H9 (cell line): ENCODE data around the gene SNRPD3. TPM values are rescaled to one million over a fixed set of nuclear protein-coding genes. Genes with fewer than 3 reads are reported as not detected.
A peak's percentile ranks its signal among the peaks of the same experiment; 100 is the strongest.
"Not testable (repeated sequence)": the region's sequence is repeated elsewhere in the genome, so short reads cannot be mapped to it uniquely, and the experiment has no call there.

Experiments used
- DNase-seq: peaks from one replicate; pipeline ENCODE4 v3.0.0-alpha.2; 2017
- H2AFZ ChIP-seq: one replicate; pipeline ENCODE4 v1.6.1; 2013; ENCODE audit warnings: mild to moderate bottlenecking, low read length, control low read depth, moderate library complexity
- H2AK5ac ChIP-seq: 2 replicates; pipeline ENCODE4 v1.6.1; 2013; ENCODE audit warnings: low read length, control low read depth, mixed read lengths; ENCODE audit not compliant: insufficient read length
- H2BK120ac ChIP-seq: one replicate; pipeline ENCODE4 v1.6.1; 2013; ENCODE audit warnings: low read depth, mild to moderate bottlenecking, low read length, control low read depth, inconsistent platforms; ENCODE audit not compliant: poor library complexity, severe bottlenecking
- H2BK12ac ChIP-seq: 2 replicates; pipeline ENCODE4 v1.6.1; 2013; ENCODE audit warnings: low read length, control low read depth, mixed read lengths, low read depth; ENCODE audit not compliant: insufficient read length
- H2BK15ac ChIP-seq: 2 replicates; pipeline ENCODE4 v1.6.1; 2013; ENCODE audit warnings: low read depth, low read length, control low read depth
- H2BK20ac ChIP-seq: one replicate; pipeline ENCODE4 v1.6.1; 2013; ENCODE audit warnings: low read depth, mild to moderate bottlenecking, low read length, control low read depth, inconsistent platforms; ENCODE audit not compliant: poor library complexity, severe bottlenecking
- H2BK5ac ChIP-seq: 2 replicates; pipeline ENCODE4 v1.6.1; 2013; ENCODE audit warnings: low read length, control low read depth, mixed read lengths; ENCODE audit not compliant: insufficient read length
- H3K14ac ChIP-seq: 2 replicates; pipeline ENCODE4 v1.6.1; 2013; ENCODE audit warnings: low read length, control low read depth; ENCODE audit not compliant: insufficient read depth
- H3K18ac ChIP-seq: 2 replicates; pipeline ENCODE4 v1.6.1; 2013; ENCODE audit warnings: low read depth, mild to moderate bottlenecking, mixed read lengths, low read length, control low read depth; ENCODE audit not compliant: insufficient read length
- H3K23ac ChIP-seq: 2 replicates; pipeline ENCODE4 v1.6.1; 2013; ENCODE audit warnings: low read length, control low read depth, mixed read lengths, low read depth; ENCODE audit not compliant: insufficient read length
- H3K23me2 ChIP-seq: 2 replicates; pipeline ENCODE4 v1.6.1; 2013; ENCODE audit warnings: low read depth, mild to moderate bottlenecking, mixed read lengths, low read length, control low read depth; ENCODE audit not compliant: insufficient read length, poor library complexity, severe bottlenecking
- H3K27ac ChIP-seq: 2 replicates; pipeline ENCODE4 v1.5.1; 2013; ENCODE audit warnings: low read length, control low read depth, mixed read lengths, low read depth; ENCODE audit not compliant: insufficient read length
- H3K27me3 ChIP-seq: 2 replicates; pipeline ENCODE4 v1.6.1; 2013; ENCODE audit warnings: low read length, control low read depth, inconsistent platforms; ENCODE audit not compliant: insufficient read depth
- H3K4ac ChIP-seq: 2 replicates; pipeline ENCODE4 v1.6.1; 2013; ENCODE audit warnings: low read depth, mild to moderate bottlenecking, control low read depth, inconsistent platforms, low read length, moderate library complexity
- H3K4me1 ChIP-seq: 2 replicates; pipeline ENCODE4 v1.6.1; 2013; ENCODE audit warnings: low read length, control low read depth, inconsistent platforms; ENCODE audit not compliant: insufficient read depth
- H3K4me2 ChIP-seq: 2 replicates; pipeline ENCODE4 v1.6.1; 2013; ENCODE audit warnings: low read length, control low read depth, mixed read lengths; ENCODE audit not compliant: insufficient read length, insufficient read depth
- H3K56ac ChIP-seq: 2 replicates; pipeline ENCODE4 v1.6.1; 2013; ENCODE audit warnings: low read depth, mild to moderate bottlenecking, mixed read lengths, low read length, control low read depth; ENCODE audit not compliant: insufficient read length
- H3K79me1 ChIP-seq: 2 replicates; pipeline ENCODE4 v1.6.1; 2013; ENCODE audit warnings: low read depth, mild to moderate bottlenecking, moderate library complexity, low read length, control low read depth, inconsistent platforms; ENCODE audit not compliant: insufficient read depth, poor library complexity, severe bottlenecking
- H3K79me2 ChIP-seq: 2 replicates; pipeline ENCODE4 v1.6.1; 2013; ENCODE audit warnings: low read length, control low read depth, inconsistent platforms; ENCODE audit not compliant: insufficient read depth
- H3K9ac ChIP-seq: 2 replicates; pipeline ENCODE4 v1.6.1; 2013; ENCODE audit warnings: low read length, control low read depth, mixed read lengths; ENCODE audit not compliant: insufficient read length; ENCODE audit errors: extremely low read depth
- H3K9me3 ChIP-seq: one replicate; pipeline ENCODE4 v1.6.1; 2013; ENCODE audit warnings: low read depth, low read length, inconsistent platforms; ENCODE audit not compliant: control insufficient read depth
- H3T11ph ChIP-seq: one replicate; pipeline ENCODE4 v1.6.1; 2013; ENCODE audit warnings: mild to moderate bottlenecking, low read length, control low read depth, inconsistent platforms
- H4K20me1 ChIP-seq: one replicate; pipeline ENCODE4 v1.6.1; 2013; ENCODE audit not compliant: control insufficient read depth, insufficient read length, insufficient read depth
- H4K5ac ChIP-seq: 2 replicates; pipeline ENCODE4 v1.6.1; 2013; ENCODE audit warnings: low read depth, mild to moderate bottlenecking, mixed read lengths, low read length, control low read depth; ENCODE audit not compliant: insufficient read length
- H4K8ac ChIP-seq: replicated peaks from 2 replicates; pipeline ENCODE4 v1.6.1; 2013; ENCODE audit warnings: low read length, control low read depth, mixed read lengths, low read depth; ENCODE audit not compliant: insufficient read length
- H4K91ac ChIP-seq: 2 replicates; pipeline ENCODE4 v1.6.1; 2013; ENCODE audit warnings: low read depth, mild to moderate bottlenecking, moderate library complexity, mixed read lengths, low read length, control low read depth; ENCODE audit not compliant: insufficient read length
- H3K27ac Mint-ChIP-seq, 3 experiments: 2 replicates in 2 of 3; 3 replicates in 1 of 3; pipeline ENCODE4 v1.8.0; 2020 to 2021; ENCODE audit warnings: mixed read lengths in 3 of 3, mild to moderate bottlenecking in 1 of 3, moderate library complexity in 1 of 3
- H3K27me3 Mint-ChIP-seq: 2 replicates; pipeline ENCODE4 v1.8.0; 2021; ENCODE audit warnings: low read depth, mild to moderate bottlenecking, moderate library complexity, mixed read lengths
- H3K36me3 Mint-ChIP-seq, 3 experiments: 2 replicates in 2 of 3; 3 replicates in 1 of 3; pipeline ENCODE4 v1.8.0; 2020 to 2021; ENCODE audit warnings: low read depth in 3 of 3, mixed read lengths in 3 of 3; ENCODE audit not compliant: insufficient read depth in 1 of 3
- H3K4me1 Mint-ChIP-seq, 2 experiments: 2 replicates each; pipeline ENCODE4 v1.8.0; 2020; ENCODE audit warnings: mixed read lengths in 2 of 2
- H3K4me3 Mint-ChIP-seq, 2 experiments: 2 replicates in 1 of 2; 3 replicates in 1 of 2; pipeline ENCODE4 v1.8.0; 2020 to 2021; ENCODE audit warnings: mild to moderate bottlenecking in 2 of 2, mixed read lengths in 2 of 2, moderate library complexity in 1 of 2
- H3K9me3 Mint-ChIP-seq, 2 experiments: 2 replicates in 1 of 2; 3 replicates in 1 of 2; pipeline ENCODE4 v1.8.0; 2020; ENCODE audit warnings: mild to moderate bottlenecking in 2 of 2, mixed read lengths in 2 of 2, moderate library complexity in 1 of 2
- WGBS: extraction: QIAGEN DNeasy Blood & Tissue Kit; methylation state at CpG from one replicate; pipeline ENCODE4 v1.1.7; 2013; ENCODE audit warnings: missing lambda C conversion rate, low lambda C conversion rate, mixed read lengths; ENCODE audit not compliant: insufficient read length; ENCODE audit errors: extremely low coverage; 5-methylcytosine and 5-hydroxymethylcytosine counted together
- total RNA-seq: library from RNA; stranded (reverse); gene quantifications from 2 replicates; pipeline ENCODE4 v1.2.1, GENCODE V29; 2021
- TF ChIP-seq, protein P1 (sequence below): fragments of 200-600 bp; sonication (generic); conservative IDR thresholded peaks from 3 replicates; pipeline ENCODE4 v1.8.0; 2021; ENCODE audit warnings: antibody characterized with exemption, mild to moderate bottlenecking

The SNRPD3 gene
- total RNA-seq, 1 experiment from 2014 or later, result 212 TPM

DNA sequence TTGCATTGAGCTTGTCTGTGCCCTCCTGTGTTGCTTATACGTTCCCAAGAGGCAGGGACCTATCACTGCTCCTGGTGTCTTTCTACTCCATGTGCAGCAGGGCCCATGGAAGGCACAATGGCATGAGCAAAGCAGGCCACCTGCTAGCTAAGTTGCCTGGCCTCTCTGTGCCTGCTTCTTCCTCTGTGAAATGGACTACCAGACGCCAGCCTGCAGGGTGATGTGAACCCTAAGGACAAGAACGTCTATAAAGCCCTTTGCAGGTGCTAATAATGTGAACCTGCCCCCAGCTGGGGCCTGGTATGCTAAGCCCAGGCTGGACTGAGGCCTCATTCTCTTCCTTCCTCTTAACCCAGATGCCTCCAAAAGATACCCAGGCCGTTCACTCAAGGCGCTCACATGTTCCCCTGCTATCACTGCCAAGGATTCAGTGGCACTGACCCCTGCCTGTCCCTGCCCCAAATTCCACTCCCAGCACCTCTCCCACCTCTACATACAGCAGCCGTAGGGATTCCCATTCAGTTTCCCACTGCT is 4.8 kb upstream of the SNRPD3 start:
- Histone ChIP-seq H3T11ph (no peak overlapping the region), H4K91ac (no peak overlapping the region), H3K4ac (no peak overlapping the region), H3K4me1 (no peaks in the 10 kb centered on the region; the same call in 1 of the 2 replicates), H3K56ac (no peak overlapping the region), H3K79me1 (peaks cover 7% of the 10 kb centered on the region), H2BK120ac (no peak overlapping the region), H2BK20ac (no peak overlapping the region), H2AK5ac (no peak overlapping the region), H2BK5ac (no peak overlapping the region), H3K14ac (no peak overlapping the region), H4K8ac (no peak overlapping the region), H2BK12ac (no peak overlapping the region), H4K5ac (no peak overlapping the region), H2BK15ac (no peak overlapping the region), H3K23ac (no peak overlapping the region), H3K9me3 (no peaks in the 10 kb centered on the region), H3K18ac (no peak overlapping the region), H3K23me2 (peaks cover 10% of the 10 kb centered on the region), H3K79me2 (peaks cover 13% of the 10 kb centered on the region; the same call in 1 of the 2 replicates), H3K4me2 (no peak overlapping the region), H3K27ac (no peak overlapping the region), H3K9ac (no peak overlapping the region), H3K27me3 (no peaks in the 10 kb centered on the region), H2AFZ (no peak overlapping the region), H4K20me1 (no peaks in the 10 kb centered on the region)
- no peak for DNase-seq
- peaks cover 20 to 21% of the 10 kb centered on the region in 2 experiments for H3K4me1 Mint-ChIP-seq
- H3K27ac Mint-ChIP-seq, result peak overlapping the region; percentile 63 to 78 (median 71); a peak in 5 of 7 replicates
- H3K4me3 Mint-ChIP-seq, result no peak overlapping the region
- no peaks in the 10 kb centered on the region; a peak in 2 of 5 replicates for H3K9me3 Mint-ChIP-seq
- no CpG with 5 or more reads among the region's 6 CpGs for WGBS
- peaks cover 10 to 38% (median 35%) of the 10 kb centered on the region in 3 experiments for H3K36me3 Mint-ChIP-seq
- H3K27me3 Mint-ChIP-seq, result no peaks in the 10 kb centered on the region
- TF ChIP-seq, protein P1, sequence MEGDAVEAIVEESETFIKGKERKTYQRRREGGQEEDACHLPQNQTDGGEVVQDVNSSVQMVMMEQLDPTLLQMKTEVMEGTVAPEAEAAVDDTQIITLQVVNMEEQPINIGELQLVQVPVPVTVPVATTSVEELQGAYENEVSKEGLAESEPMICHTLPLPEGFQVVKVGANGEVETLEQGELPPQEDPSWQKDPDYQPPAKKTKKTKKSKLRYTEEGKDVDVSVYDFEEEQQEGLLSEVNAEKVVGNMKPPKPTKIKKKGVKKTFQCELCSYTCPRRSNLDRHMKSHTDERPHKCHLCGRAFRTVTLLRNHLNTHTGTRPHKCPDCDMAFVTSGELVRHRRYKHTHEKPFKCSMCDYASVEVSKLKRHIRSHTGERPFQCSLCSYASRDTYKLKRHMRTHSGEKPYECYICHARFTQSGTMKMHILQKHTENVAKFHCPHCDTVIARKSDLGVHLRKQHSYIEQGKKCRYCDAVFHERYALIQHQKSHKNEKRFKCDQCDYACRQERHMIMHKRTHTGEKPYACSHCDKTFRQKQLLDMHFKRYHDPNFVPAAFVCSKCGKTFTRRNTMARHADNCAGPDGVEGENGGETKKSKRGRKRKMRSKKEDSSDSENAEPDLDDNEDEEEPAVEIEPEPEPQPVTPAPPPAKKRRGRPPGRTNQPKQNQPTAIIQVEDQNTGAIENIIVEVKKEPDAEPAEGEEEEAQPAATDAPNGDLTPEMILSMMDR, result no peak

GRCh38 chr22:24552503-24553286 is 3.1 kb upstream of the SNRPD3 start:
- H3K9me3 ChIP-seq, H2BK120ac ChIP-seq, H3K9ac ChIP-seq, H4K91ac ChIP-seq, H3K4ac ChIP-seq, H3T11ph ChIP-seq, H4K5ac ChIP-seq, H3K79me1 ChIP-seq, H3K4me2 ChIP-seq, H3K9me3 Mint-ChIP-seq, H2AK5ac ChIP-seq, H3K56ac ChIP-seq, H3K14ac ChIP-seq, H3K27ac ChIP-seq, H3K27me3 ChIP-seq, H2BK15ac ChIP-seq, H4K8ac ChIP-seq, H3K23ac ChIP-seq, H2AFZ ChIP-seq, H3K4me1 ChIP-seq, H4K20me1 ChIP-seq, H2BK12ac ChIP-seq, H2BK5ac ChIP-seq, H2BK20ac ChIP-seq, H3K18ac ChIP-seq, H3K27me3 Mint-ChIP-seq, DNase-seq: not testable (repeated sequence)
- Mint-ChIP-seq H3K27ac (peak overlapping the region in 2 of 3 experiments; percentile 7 to 49; a peak in 2 of 7 replicates), H3K4me1 (peaks cover 27 to 33% of the 10 kb centered on the region in 2 experiments), H3K36me3 (peaks cover 12 to 28% (median 26%) of the 10 kb centered on the region in 3 experiments), H3K4me3 (peak overlapping the region in 1 of 2 experiments; percentile 94; a peak in 1 of 5 replicates)
- Histone ChIP-seq H3K79me2 (peaks cover 30% of the 10 kb centered on the region; the same call in 1 of the 2 replicates), H3K23me2 (peaks cover 16% of the 10 kb centered on the region)
- no CpG with 5 or more reads among the region's 10 CpGs for WGBS
